SK-N-SH treated with all-trans-retinoic acid at 6 μM for 48 hours (cell line): ENCODE results near the gene FRMD3.
"Not testable (repeated sequence)": the region's sequence is repeated elsewhere in the genome, so short reads cannot be mapped to it uniquely, and the experiment has no call there.

Source experiments
- ATAC-seq: fragments of 200-7000 bp; cut with Tn5 transposase; 3 replicates; pipeline ENCODE4 v1.9.1; 2020; ENCODE audit warnings: mild to moderate bottlenecking, moderate library complexity
- ARNTL ChIP-seq: fragments of 450-650 bp; formaldehyde crosslinking; IDR thresholded peaks from 2 replicates; pipeline ENCODE4 v1.5.0; 2020; ENCODE audit warnings: low read depth, mild to moderate bottlenecking, moderate library complexity, borderline replicate concordance
- BACH2 ChIP-seq: fragments of 250-450 bp; sonication (Bioruptor Pico); IDR thresholded peaks from 2 replicates; pipeline ENCODE4 v1.9.0; 2021; ENCODE audit warnings: mild to moderate bottlenecking, borderline replicate concordance
- CREB5 ChIP-seq: fragments of 250-450 bp; sonication (Bioruptor Pico); IDR thresholded peaks from 2 replicates; pipeline ENCODE4 v1.5.1; 2020; ENCODE audit warnings: low read depth, mild to moderate bottlenecking, moderate library complexity
- CSDC2 ChIP-seq: fragments of 250-450 bp; sonication (Bioruptor Pico); IDR thresholded peaks from 2 replicates; pipeline ENCODE4 v1.5.0; 2020; ENCODE audit warnings: mild to moderate bottlenecking, moderate library complexity
- ISL1 ChIP-seq: fragments of 250-450 bp; sonication (Bioruptor Pico); IDR thresholded peaks from 2 replicates; pipeline ENCODE4 v2.1.2; 2022; ENCODE audit warnings: mild to moderate bottlenecking, moderate library complexity
- OSR1 ChIP-seq: fragments of 250-450 bp; sonication (Bioruptor Pico); IDR thresholded peaks from 2 replicates; pipeline ENCODE4 v1.8.0; 2022; ENCODE audit warnings: moderate library complexity, mild to moderate bottlenecking, inconsistent platforms
- PPARA ChIP-seq: fragments of 250-450 bp; sonication (Bioruptor Pico); IDR thresholded peaks from 2 replicates; pipeline ENCODE4 v1.5.0; 2020; ENCODE audit warnings: mild to moderate bottlenecking, borderline replicate concordance
- RARB ChIP-seq: fragments of 250-450 bp; sonication (Bioruptor Pico); IDR thresholded peaks from 2 replicates; pipeline ENCODE4 v1.8.0; 2021; ENCODE audit warnings: mild to moderate bottlenecking, moderate library complexity
- SNAI2 ChIP-seq: fragments of 250-450 bp; sonication (Bioruptor Pico); IDR thresholded peaks from 2 replicates; pipeline ENCODE4 v1.5.0; 2020; ENCODE audit warnings: mild to moderate bottlenecking, moderate library complexity
- TCF4 ChIP-seq: fragments of 250-450 bp; sonication (Bioruptor Pico); IDR thresholded peaks from 2 replicates; pipeline ENCODE4 v1.8.0; 2021; ENCODE audit warnings: mild to moderate bottlenecking, moderate library complexity, borderline replicate concordance
- ZC3H10 ChIP-seq: fragments of 250-450 bp; sonication (Bioruptor Pico); IDR thresholded peaks from 2 replicates; pipeline ENCODE4 v1.5.1; 2021; ENCODE audit warnings: mild to moderate bottlenecking, moderate library complexity
- ZFP3 ChIP-seq: fragments of 250-450 bp; sonication (Bioruptor Pico); IDR thresholded peaks from 2 replicates; pipeline ENCODE4 v1.5.0; 2020; ENCODE audit warnings: mild to moderate bottlenecking, moderate library complexity
- ZNF565 ChIP-seq: fragments of 450-650 bp; formaldehyde crosslinking; conservative IDR thresholded peaks from 2 replicates; pipeline ENCODE4 v1.5.0; 2020; ENCODE audit warnings: low read depth, mild to moderate bottlenecking, moderate library complexity
- ZNF70 ChIP-seq: fragments of 450-650 bp; formaldehyde crosslinking; IDR thresholded peaks from 2 replicates; pipeline ENCODE4 v1.5.0; 2020; ENCODE audit warnings: mild to moderate bottlenecking, moderate library complexity
- ZNF8 ChIP-seq: fragments of 450-650 bp; formaldehyde crosslinking; IDR thresholded peaks from 2 replicates; pipeline ENCODE4 v1.5.0; 2020; ENCODE audit warnings: mild to moderate bottlenecking, moderate library complexity
- TF ChIP-seq, protein P1 (sequence below): fragments of 250-450 bp; sonication (Bioruptor Pico); IDR thresholded peaks from 2 replicates; pipeline ENCODE4 v1.8.0; 2021; ENCODE audit warnings: low read depth, mild to moderate bottlenecking, moderate library complexity, borderline replicate concordance
- TF ChIP-seq, protein P2 (sequence below): fragments of 250-450 bp; sonication (Bioruptor Pico); IDR thresholded peaks from 2 replicates; pipeline ENCODE4 v1.5.0; 2020; ENCODE audit warnings: mild to moderate bottlenecking, moderate library complexity

The FRMD3 gene

GRCh38 chr9:83359039-83359438, 179.2 kb downstream of the FRMD3 start:
- TF ChIP-seq ZC3H10, result no peak
- no peak for TF ChIP-seq TCF4 (CRISPR knock-in tag)
- TF ChIP-seq SNAI2 (CRISPR knock-in tag), result no peak
- no peak for TF ChIP-seq PPARA
- no peak for TF ChIP-seq CSDC2
- TF ChIP-seq RARB, result no peak
- TF ChIP-seq, protein P1, sequence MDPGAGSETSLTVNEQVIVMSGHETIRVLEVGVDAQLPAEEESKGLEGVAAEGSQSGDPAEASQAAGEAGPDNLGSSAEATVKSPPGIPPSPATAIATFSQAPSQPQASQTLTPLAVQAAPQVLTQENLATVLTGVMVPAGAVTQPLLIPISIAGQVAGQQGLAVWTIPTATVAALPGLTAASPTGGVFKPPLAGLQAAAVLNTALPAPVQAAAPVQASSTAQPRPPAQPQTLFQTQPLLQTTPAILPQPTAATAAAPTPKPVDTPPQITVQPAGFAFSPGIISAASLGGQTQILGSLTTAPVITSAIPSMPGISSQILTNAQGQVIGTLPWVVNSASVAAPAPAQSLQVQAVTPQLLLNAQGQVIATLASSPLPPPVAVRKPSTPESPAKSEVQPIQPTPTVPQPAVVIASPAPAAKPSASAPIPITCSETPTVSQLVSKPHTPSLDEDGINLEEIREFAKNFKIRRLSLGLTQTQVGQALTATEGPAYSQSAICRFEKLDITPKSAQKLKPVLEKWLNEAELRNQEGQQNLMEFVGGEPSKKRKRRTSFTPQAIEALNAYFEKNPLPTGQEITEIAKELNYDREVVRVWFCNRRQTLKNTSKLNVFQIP (CRISPR knock-in tag), result no peak
- TF ChIP-seq CREB5 (CRISPR knock-in tag), result no peak
- TF ChIP-seq BACH2 (CRISPR knock-in tag), result no peak
- TF ChIP-seq ISL1 (CRISPR knock-in tag), result no peak
- TF ChIP-seq ZFP3 (CRISPR knock-in tag), result no peak
- TF ChIP-seq, all 23 proteins: peak for 0
- no peak for ATAC-seq

DNA sequence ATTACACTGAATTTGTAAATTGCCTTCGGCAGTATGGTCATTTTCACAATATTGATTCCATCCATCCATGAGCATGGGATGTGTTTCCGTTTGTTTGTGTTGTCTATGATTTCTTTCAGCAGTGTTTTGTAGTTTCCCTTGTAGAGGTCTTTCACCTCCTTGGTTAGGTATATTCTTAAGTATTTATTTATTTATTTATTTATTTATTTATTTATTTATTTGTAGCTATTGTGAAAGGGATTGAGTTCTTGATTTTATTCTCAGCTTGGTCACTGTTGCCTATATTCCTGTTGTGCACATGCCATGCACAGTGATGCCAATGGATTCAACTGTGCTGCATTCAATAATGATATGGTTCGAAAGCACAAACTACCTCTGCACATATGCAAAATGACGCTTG, 179.7 kb downstream of the FRMD3 start:
- ATAC-seq, result not testable (repeated sequence)

DNA sequence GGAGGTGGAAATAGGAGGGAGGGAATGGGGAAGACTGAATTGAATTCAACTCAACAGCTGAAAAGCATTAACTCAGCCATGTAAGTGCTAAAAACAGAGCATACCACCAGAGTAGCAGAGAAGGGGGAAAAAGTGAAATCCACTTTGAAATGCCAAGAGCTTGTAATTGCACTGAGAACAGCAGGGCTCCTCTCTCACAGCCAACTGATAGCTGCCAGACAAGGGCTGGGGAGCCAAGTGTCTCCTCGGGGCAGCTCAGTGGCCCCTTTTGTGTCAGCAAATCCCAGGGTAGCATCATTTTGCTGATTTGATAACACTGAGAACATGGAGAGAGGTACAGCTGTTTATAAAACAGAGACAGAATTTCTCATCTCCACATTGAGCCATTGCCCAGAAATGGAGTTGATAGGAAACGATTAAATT, 182.5 kb downstream of the FRMD3 start:
- 0 out of 2 replicates have a peak, but pooled peaks have one; percentile 21 for TF ChIP-seq ZNF8 (CRISPR knock-in tag)
- TF ChIP-seq ZNF70 (CRISPR knock-in tag), result no peak
- peak; percentile 55; the same call in 2 of the 3 replicates for ATAC-seq

- TF ChIP-seq ARNTL (CRISPR knock-in tag) (no peak), PPARA (no peak), ZNF70 (CRISPR knock-in tag) (no peak), ZNF565 (CRISPR knock-in tag) (no peak)
- TF ChIP-seq, protein P2, sequence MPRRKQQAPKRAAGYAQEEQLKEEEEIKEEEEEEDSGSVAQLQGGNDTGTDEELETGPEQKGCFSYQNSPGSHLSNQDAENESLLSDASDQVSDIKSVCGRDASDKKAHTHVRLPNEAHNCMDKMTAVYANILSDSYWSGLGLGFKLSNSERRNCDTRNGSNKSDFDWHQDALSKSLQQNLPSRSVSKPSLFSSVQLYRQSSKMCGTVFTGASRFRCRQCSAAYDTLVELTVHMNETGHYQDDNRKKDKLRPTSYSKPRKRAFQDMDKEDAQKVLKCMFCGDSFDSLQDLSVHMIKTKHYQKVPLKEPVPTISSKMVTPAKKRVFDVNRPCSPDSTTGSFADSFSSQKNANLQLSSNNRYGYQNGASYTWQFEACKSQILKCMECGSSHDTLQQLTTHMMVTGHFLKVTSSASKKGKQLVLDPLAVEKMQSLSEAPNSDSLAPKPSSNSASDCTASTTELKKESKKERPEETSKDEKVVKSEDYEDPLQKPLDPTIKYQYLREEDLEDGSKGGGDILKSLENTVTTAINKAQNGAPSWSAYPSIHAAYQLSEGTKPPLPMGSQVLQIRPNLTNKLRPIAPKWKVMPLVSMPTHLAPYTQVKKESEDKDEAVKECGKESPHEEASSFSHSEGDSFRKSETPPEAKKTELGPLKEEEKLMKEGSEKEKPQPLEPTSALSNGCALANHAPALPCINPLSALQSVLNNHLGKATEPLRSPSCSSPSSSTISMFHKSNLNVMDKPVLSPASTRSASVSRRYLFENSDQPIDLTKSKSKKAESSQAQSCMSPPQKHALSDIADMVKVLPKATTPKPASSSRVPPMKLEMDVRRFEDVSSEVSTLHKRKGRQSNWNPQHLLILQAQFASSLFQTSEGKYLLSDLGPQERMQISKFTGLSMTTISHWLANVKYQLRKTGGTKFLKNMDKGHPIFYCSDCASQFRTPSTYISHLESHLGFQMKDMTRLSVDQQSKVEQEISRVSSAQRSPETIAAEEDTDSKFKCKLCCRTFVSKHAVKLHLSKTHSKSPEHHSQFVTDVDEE (CRISPR knock-in tag), result no peak
- ATAC-seq, result peak; percentile 55; the same call in 2 of the 3 replicates
Measured at GRCh38 chr9:83355024-83355444, 183.2 kb downstream of the FRMD3 start.

DNA sequence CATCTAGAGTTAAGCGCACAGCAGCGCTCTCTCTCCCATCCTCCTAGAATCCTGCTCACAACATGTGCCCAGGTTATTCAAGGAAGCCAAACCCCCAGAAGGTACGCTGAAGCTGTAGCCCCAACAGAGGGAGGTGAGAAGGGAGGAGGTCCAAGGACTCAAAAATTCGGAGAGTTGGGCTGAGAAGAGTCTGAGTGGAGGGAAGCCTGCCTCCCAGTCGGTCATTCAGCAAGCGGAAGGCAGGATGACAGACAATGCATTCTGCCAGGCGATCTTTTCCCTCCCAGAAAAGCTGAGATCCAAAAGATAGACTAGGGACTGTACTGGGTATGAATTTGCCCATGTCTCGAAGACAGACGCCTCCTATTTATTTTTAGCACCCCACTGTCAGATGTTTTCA, 189.2 kb downstream of the FRMD3 start:
- TF ChIP-seq OSR1 (CRISPR knock-in tag), result no peak
- TF ChIP-seq, all 23 proteins: peak for 0
- ATAC-seq, result no peak

GRCh38 chr9:83346655-83347420, 191.4 kb downstream of the FRMD3 start:
- TF ChIP-seq ISL1 (CRISPR knock-in tag), result peak; percentile 50; the same call in 1 of the 2 replicates
- TF ChIP-seq, protein P2 (CRISPR knock-in tag), result no peak
- TF ChIP-seq, all 23 proteins: peak for 1
- ATAC-seq, result no peak
